Ovary (tissue), 3 donors: ENCODE results near the gene GNAL.

ENCODE experiments used
- EP300 ChIP-seq: sonication (generic); formaldehyde crosslinking; IDR thresholded peaks from one replicate; pipeline ENCODE4 v1.6.1; 2017; ENCODE audit warnings: antibody characterized with exemption
- POLR2A ChIP-seq: fragments of 450-650 bp; IDR thresholded peaks from one replicate; pipeline ENCODE4 v1.6.1; 2017; ENCODE audit warnings: antibody characterized with exemption, mild to moderate bottlenecking, moderate library complexity
- TF ChIP-seq, protein P1 (sequence below), 3 donors: fragments of 450-650 bp in 2 of 3; fragments of 200-600 bp in 1 of 3; IDR thresholded peaks; one replicate each; pipeline versions ENCODE4 v1.5.1 to v1.8.0; 2016 to 2022; ENCODE audit warnings: antibody characterized with exemption in 3 of 3, mild to moderate bottlenecking in 1 of 3
- donor health status: DM: no; HTN: no; CAD: no.

DNA sequence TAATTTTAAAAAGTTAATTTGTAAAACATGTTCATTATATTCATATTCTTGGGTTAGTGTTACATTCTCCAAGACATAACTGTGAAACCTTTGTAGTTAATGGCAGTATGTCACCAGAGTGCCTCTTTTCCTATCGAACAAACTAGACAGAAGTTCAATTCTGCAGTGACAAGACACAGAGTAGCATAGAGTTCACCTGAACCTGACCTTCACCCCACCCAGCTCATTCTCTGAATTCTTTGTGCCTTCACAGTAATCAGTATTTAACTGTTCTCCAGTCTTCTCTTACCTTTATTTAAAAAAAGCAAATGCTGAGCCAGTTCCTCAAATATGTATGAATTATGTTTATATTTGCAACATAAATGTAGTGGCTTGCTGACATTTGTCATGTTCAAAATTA is 109.2 kb downstream of the GNAL start:
- TF ChIP-seq, protein P1, sequence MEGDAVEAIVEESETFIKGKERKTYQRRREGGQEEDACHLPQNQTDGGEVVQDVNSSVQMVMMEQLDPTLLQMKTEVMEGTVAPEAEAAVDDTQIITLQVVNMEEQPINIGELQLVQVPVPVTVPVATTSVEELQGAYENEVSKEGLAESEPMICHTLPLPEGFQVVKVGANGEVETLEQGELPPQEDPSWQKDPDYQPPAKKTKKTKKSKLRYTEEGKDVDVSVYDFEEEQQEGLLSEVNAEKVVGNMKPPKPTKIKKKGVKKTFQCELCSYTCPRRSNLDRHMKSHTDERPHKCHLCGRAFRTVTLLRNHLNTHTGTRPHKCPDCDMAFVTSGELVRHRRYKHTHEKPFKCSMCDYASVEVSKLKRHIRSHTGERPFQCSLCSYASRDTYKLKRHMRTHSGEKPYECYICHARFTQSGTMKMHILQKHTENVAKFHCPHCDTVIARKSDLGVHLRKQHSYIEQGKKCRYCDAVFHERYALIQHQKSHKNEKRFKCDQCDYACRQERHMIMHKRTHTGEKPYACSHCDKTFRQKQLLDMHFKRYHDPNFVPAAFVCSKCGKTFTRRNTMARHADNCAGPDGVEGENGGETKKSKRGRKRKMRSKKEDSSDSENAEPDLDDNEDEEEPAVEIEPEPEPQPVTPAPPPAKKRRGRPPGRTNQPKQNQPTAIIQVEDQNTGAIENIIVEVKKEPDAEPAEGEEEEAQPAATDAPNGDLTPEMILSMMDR (IDR thresholded peaks at IDR 0.05) = no peak
- no peak for TF ChIP-seq EP300
- no peak for TF ChIP-seq POLR2A
